HG02588 (cell line): Measurements from ENCODE around the gene ZNHIT1.

ENCODE experiments used
- ATAC-seq: cut with Tn5 transposase; IDR thresholded peaks from one replicate; pipeline ENCODE4 v1.9.1; 2021; ENCODE audit warnings: mild to moderate bottlenecking, moderate library complexity; ENCODE audit not compliant: unreplicated experiment

Gene ZNHIT1

GRCh38 chr7:101217388-101218235 is at the start of gene ZNHIT1, which contains the start of gene PLOD3:
Gene ZNHIT1, plus strand, starts transcription at chr7:101218165. Its CDS starts 31 bp downstream, at chr7:101218196.
Gene PLOD3, minus strand, starts transcription at chr7:101217581. Its CDS starts 307 bp downstream, at chr7:101217274.
- peak; percentile 60 for ATAC-seq

- ATAC-seq = no peak
Measured at GRCh38 chr7:101168412-101169049, 49.4 kb upstream of the ZNHIT1 start.

GRCh38 chr7:101169110-101169837 is 48.7 kb upstream of the ZNHIT1 start:
- ATAC-seq = no peak

GRCh38 chr7:101169838-101170551 is 48.0 kb upstream of the ZNHIT1 start:
- ATAC-seq = peak; percentile 35

- no peak for ATAC-seq
Measured at GRCh38 chr7:101170617-101171441, 47.1 kb upstream of the ZNHIT1 start.

- no peak for ATAC-seq
Measured at GRCh38 chr7:101171442-101171837, 46.5 kb upstream of the ZNHIT1 start.

- no peak for ATAC-seq
Measured at GRCh38 chr7:101172005-101172853, 45.7 kb upstream of the ZNHIT1 start.

GRCh38 chr7:101172854-101173751 is 44.9 kb upstream of the ZNHIT1 start:
- ATAC-seq = no peak

GRCh38 chr7:101173752-101174244 is 44.2 kb upstream of the ZNHIT1 start:
- no peak for ATAC-seq

GRCh38 chr7:101174322-101174854 is 43.6 kb upstream of the ZNHIT1 start:
- no peak for ATAC-seq

GRCh38 chr7:101175664-101176063 is 42.3 kb upstream of the ZNHIT1 start:
- ATAC-seq = no peak

GRCh38 chr7:101177644-101178043 is 40.3 kb upstream of the ZNHIT1 start:
- ATAC-seq = no peak

GRCh38 chr7:101179117-101179516 is 38.8 kb upstream of the ZNHIT1 start:
- no peak for ATAC-seq

- ATAC-seq = no peak
Measured at GRCh38 chr7:101179713-101180112, 38.3 kb upstream of the ZNHIT1 start.

GRCh38 chr7:101180130-101180755 is 37.7 kb upstream of the ZNHIT1 start, which contains the start of gene NAT16:
Gene NAT16, minus strand, starts transcription at chr7:101180293. Its CDS starts 5,486 bp downstream, at chr7:101174807.
- no peak for ATAC-seq

- no peak for ATAC-seq
Measured at GRCh38 chr7:101185258-101185839, 32.6 kb upstream of the ZNHIT1 start.

GRCh38 chr7:101186194-101186593 is 31.8 kb upstream of the ZNHIT1 start:
- ATAC-seq = no peak
